ENCODE measurements around the gene DRC3. TPM values are rescaled to one million over a fixed set of nuclear protein-coding genes. Genes with fewer than 3 reads are reported as not detected.

The DRC3 gene
- total RNA-seq, 1 experiment from 2014 or later = 2.3 TPM

GRCh38 chr17:17988427-17988945, 15.8 kb downstream of the DRC3 start:
- Mint-ChIP-seq H3K36me3 (ENCODE audit: insufficient read depth, unreplicated experiment) (peaks cover 6% of the 10 kb centered on the region), H3K4me3 (ENCODE audit: unreplicated experiment) (no peak overlapping the region), H3K9me3 (ENCODE audit: unreplicated experiment) (no peaks in the 10 kb centered on the region), H3K27ac (ENCODE audit: low read depth, unreplicated experiment) (no peak overlapping the region), H3K4me1 (ENCODE audit: insufficient read depth, unreplicated experiment) (peaks cover 27% of the 10 kb centered on the region), H3K27me3 (ENCODE audit: insufficient read depth, unreplicated experiment) (no peaks in the 10 kb centered on the region)
- ChIA-PET CTCF (no interaction called here), POLR2A (interaction anchor here (0.6 kb wide), 1 partner anchor 146 kb away, joined by 3 read pairs; no protein-coding TSS in a partner anchor)
- DNase-seq (ENCODE audit: unreplicated experiment) = no peak
- intact Hi-C loops (cut with micrococcal nuclease) = no loop called here
- no peak for TF ChIP-seq CTCF (IDR thresholded peaks at IDR 0.05; ENCODE audit: unreplicated experiment)
- BruUV-seq (replicated peaks) = no TSS peak

GRCh38 chr17:17989081-17989480, 16.4 kb downstream of the DRC3 start:
- intact Hi-C loops (cut with micrococcal nuclease) = no loop called here
- no peak overlapping the region for H3K27ac Mint-ChIP-seq (ENCODE audit: low read depth, unreplicated experiment)
- H3K4me1 Mint-ChIP-seq (ENCODE audit: insufficient read depth, unreplicated experiment) = peaks cover 24% of the 10 kb centered on the region
- POLR2A ChIA-PET = no interaction called here
- no TSS peak for BruUV-seq (replicated peaks)
- CTCF ChIA-PET = no interaction called here
- no peak for TF ChIP-seq CTCF (IDR thresholded peaks at IDR 0.05; ENCODE audit: unreplicated experiment)
- no peak overlapping the region for H3K4me3 Mint-ChIP-seq (ENCODE audit: unreplicated experiment)
- no peaks in the 10 kb centered on the region for H3K9me3 Mint-ChIP-seq (ENCODE audit: unreplicated experiment)
- H3K27me3 Mint-ChIP-seq (ENCODE audit: insufficient read depth, unreplicated experiment) = no peaks in the 10 kb centered on the region
- H3K36me3 Mint-ChIP-seq (ENCODE audit: insufficient read depth, unreplicated experiment) = peaks cover 6% of the 10 kb centered on the region
- no peak for DNase-seq (ENCODE audit: unreplicated experiment)

- no peak for DNase-seq (ENCODE audit: unreplicated experiment)
- Mint-ChIP-seq H3K4me3 (ENCODE audit: unreplicated experiment) (no peak overlapping the region), H3K27ac (ENCODE audit: low read depth, unreplicated experiment) (no peak overlapping the region), H3K27me3 (ENCODE audit: insufficient read depth, unreplicated experiment) (no peaks in the 10 kb centered on the region), H3K4me1 (ENCODE audit: insufficient read depth, unreplicated experiment) (peaks cover 24% of the 10 kb centered on the region), H3K36me3 (ENCODE audit: insufficient read depth, unreplicated experiment) (peaks cover 6% of the 10 kb centered on the region), H3K9me3 (ENCODE audit: unreplicated experiment) (no peaks in the 10 kb centered on the region)
- intact Hi-C loops (cut with micrococcal nuclease) = loop anchor here (2.0 kb wide), 2 partner anchors 17 to 43 kb away; partner anchors contain the start of genes DRC3 and TOM1L2
- BruUV-seq (replicated peaks) = no TSS peak
- POLR2A ChIA-PET = no interaction called here
- TF ChIP-seq CTCF (IDR thresholded peaks at IDR 0.05; ENCODE audit: unreplicated experiment) = no peak
- CTCF ChIA-PET = no interaction called here
Observed at GRCh38 chr17:17989618-17990017, 17.0 kb downstream of the DRC3 start.

- intact Hi-C loops (cut with micrococcal nuclease) = loop anchor here (2.0 kb wide), 2 partner anchors 17 to 43 kb away; partner anchors contain the start of genes DRC3 and TOM1L2
Observed at GRCh38 chr17:17990282-17990681, 17.6 kb downstream of the DRC3 start.

More at GRCh38 chr17:17990282-17990681, 17.6 kb downstream of the DRC3 start:
- no peaks in the 10 kb centered on the region for H3K9me3 Mint-ChIP-seq (ENCODE audit: unreplicated experiment)
- ChIA-PET CTCF (interaction anchor here (0.6 kb wide), 1 partner anchor 136 kb away, joined by 4 read pairs; no protein-coding TSS in a partner anchor), POLR2A (interaction anchor here (1.0 kb wide), 1 partner anchor 69 kb away, joined by 3 read pairs; no protein-coding TSS in a partner anchor)
- BruUV-seq (replicated peaks) = no TSS peak
- no peak overlapping the region for H3K4me3 Mint-ChIP-seq (ENCODE audit: unreplicated experiment)
- H3K4me1 Mint-ChIP-seq (ENCODE audit: insufficient read depth, unreplicated experiment) = peaks cover 24% of the 10 kb centered on the region
- H3K36me3 Mint-ChIP-seq (ENCODE audit: insufficient read depth, unreplicated experiment) = peaks cover 6% of the 10 kb centered on the region
- no peak for TF ChIP-seq CTCF (IDR thresholded peaks at IDR 0.05; ENCODE audit: unreplicated experiment)
- no peaks in the 10 kb centered on the region for H3K27me3 Mint-ChIP-seq (ENCODE audit: insufficient read depth, unreplicated experiment)
- peak; percentile 59 for DNase-seq (ENCODE audit: unreplicated experiment)
- H3K27ac Mint-ChIP-seq (ENCODE audit: low read depth, unreplicated experiment) = peak overlapping the region; percentile 96

Measured in MCF 10A (cell line).